Fibroblast of skin of left biceps (primary cell): ENCODE data around the gene BMPR1B.
A peak's percentile ranks its signal among the peaks of the same experiment; 100 is the strongest.

ENCODE experiments used
- DNase-seq, 2 experiments: peaks; one replicate each; pipeline ENCODE4 v3.0.0-alpha.2; 2013; ENCODE audit warnings: low read depth in 2 of 2

Gene BMPR1B

GRCh38 chr4:94960708-94961107 lies 203.0 kb downstream of the BMPR1B start:
- DNase-seq: no peak

DNA sequence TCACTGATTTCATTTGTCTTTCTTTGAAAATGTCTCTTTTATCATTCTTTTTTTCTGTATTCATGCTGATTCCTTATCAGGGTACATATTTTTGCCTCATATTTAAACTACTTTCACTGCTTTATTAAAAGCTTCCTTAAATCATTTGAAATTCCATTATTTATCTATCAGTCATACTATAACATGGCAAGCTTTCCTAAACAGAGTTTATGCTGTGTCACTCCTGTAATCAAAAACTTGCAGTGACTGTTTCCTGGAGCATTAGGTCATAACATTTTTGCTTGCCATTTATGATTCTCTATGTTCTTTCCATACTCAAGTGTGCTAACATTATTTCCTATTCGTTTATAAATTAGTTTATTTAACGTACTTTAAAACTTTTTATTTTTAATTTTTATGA lies 203.7 kb downstream of the BMPR1B start:
- no peak for DNase-seq

- DNase-seq: no peak
Measured at GRCh38 chr4:94962484-94962883, 204.7 kb downstream of the BMPR1B start.

DNA sequence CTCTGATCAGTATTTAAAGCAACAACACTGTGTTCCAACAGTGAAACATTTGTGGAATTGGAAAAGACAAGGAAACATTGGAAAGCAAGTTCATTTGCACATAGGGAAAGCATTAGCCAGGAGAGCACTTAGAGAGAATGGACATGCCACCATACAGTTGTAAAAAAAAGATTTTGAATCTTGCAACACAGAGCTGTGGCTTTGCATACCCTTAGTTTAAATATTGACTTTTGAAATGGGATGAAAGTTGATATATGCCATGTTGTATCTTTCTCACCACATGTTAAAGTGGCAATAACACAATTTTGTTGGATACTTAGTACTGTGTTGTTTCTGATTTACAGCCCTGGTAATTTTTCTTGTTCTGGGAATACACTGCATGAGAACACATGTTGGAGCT lies 208.1 kb downstream of the BMPR1B start:
- no peak for DNase-seq

GRCh38 chr4:94968493-94968892 lies 210.7 kb downstream of the BMPR1B start:
- no peak for DNase-seq

- DNase-seq: no peak
Measured at GRCh38 chr4:94970650-94971049, 212.9 kb downstream of the BMPR1B start.

DNA sequence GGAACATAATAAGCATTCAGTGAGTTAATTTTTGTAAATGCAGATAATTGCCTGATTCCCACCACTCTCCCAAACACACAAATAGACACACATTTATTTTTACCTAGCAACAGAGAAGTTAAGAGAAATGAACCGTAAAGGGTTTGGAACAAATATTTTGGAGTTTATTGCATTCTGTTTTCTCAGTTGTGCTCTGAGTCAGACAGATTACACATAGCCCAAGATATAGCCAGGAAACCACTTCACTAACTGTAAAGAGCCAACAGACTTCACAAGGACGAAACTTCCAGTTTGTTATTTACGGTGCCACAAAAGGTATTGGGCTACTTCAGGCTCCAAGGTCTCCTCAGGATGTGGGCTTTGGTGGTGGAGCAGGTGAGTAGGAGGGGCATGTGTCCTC lies 217.0 kb downstream of the BMPR1B start:
- DNase-seq: no peak

- DNase-seq: peak; percentile 79 to 83
Measured at GRCh38 chr4:94976371-94977011, 218.7 kb downstream of the BMPR1B start.

- peak; percentile 39 to 43 for DNase-seq
Measured at GRCh38 chr4:94978904-94979303, 221.1 kb downstream of the BMPR1B start.

DNA sequence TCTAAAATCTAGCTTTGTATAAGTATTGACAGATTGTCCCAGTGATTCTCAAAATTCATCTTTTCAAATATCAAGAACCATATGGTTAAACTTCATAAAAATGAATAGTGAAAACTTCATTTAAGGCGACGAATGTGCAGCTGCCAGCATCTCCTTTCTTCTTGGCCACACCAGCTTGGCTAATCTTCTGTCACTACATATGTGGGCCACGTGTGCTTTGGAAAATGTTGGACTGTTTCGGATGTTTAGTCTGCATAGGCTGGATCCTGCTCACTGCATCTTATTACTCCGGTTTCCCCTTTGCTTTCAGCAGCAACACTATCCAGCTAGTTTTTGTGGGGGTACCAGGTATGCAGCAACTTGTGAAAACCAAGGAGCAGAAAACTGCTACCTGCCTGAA lies 221.9 kb downstream of the BMPR1B start:
- no peak for DNase-seq

- no peak for DNase-seq
Measured at GRCh38 chr4:94995684-94996394, 238.1 kb downstream of the BMPR1B start.

DNA sequence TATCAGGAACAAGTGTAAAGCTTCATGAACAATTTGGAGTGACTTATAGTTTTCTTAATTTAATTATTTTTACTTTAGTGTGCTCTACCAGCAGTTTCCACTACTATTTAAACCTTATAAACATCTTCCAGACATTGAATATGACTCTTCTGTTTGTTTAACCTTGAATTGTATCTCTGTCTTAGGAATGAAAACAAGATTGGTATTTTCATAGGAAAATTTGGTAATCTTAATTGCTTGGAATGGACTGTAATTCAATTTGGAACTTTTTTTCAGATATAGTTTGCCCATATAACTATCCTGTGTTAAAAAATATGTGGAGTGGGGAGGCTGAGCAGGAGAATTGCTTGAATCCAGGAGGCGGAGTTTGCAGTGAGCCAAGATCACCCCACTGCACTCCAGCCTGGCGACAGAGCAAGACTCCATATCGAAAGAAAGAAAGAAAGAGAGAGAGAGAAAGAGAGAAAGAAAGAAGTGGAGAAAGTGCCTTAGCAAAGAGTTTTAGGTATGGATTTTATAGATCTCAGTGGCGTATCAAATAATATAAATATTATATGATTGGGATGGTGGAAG lies 242.4 kb downstream of the BMPR1B start:
- no peak for DNase-seq

DNA sequence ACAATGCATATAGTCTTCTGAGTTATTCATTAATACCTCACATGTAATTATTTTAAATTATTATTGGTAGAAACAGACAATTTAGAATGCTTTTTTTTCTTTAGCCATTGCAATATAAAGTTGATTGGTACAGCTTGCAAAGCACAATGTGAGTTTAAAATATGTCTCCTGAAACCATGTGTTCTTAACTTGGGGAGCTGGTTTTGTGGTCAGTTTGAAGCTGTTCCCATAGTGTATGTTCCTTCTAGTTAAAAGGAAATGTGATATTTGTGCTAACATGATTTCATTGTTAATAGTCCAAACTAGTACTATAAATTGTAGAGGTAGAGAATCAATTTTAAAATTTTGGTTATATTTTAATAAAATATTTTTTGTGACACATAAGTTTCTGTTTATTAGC lies 247.2 kb downstream of the BMPR1B start:
- DNase-seq: no peak

GRCh38 chr4:95007998-95008397 lies 250.2 kb downstream of the BMPR1B start:
- DNase-seq: no peak

GRCh38 chr4:95013236-95013635 lies 255.5 kb downstream of the BMPR1B start:
- no peak for DNase-seq

GRCh38 chr4:95014068-95014467 lies 256.3 kb downstream of the BMPR1B start:
- no peak for DNase-seq

- DNase-seq: no peak
Measured at GRCh38 chr4:95017305-95018064, 259.7 kb downstream of the BMPR1B start.

DNA sequence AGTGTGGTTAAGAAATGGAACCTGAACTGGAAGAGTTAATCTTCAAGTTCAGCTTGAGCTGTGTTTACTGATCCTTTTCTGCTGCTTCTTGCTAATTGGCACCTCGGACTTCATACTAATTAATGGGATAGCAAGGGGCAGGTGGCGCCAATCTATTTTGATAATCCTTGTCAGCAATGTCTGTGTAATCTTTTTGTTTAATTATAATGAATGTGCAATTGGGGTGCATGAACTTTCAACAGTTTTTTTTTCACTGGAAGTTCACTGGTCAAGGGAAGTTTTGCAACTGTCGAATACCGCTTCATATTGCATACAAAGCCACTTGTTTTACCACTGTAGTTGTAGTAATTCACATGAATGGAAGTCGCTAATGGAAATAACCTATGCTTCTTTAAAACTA lies 261.0 kb downstream of the BMPR1B start:
- no peak for DNase-seq

DNA sequence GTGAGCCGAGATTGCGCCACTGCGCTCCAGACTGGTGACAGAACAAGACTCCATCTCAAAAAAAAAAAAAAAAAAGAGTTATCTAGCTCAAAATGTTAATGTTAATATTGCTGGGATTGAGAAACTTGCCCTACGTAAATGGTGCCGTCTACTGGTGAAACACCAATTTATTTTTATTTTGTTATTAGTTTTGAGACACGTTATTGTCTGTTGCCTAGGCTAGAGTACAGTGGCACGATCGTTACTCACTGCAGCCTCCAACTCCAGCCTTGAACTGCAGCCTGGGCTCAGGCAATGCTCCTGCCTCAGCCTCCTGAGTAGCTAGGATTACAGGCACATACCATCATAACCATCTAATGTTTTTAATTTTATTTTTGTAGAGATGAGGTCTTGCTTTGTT lies 262.8 kb downstream of the BMPR1B start:
- DNase-seq: no peak

DNA sequence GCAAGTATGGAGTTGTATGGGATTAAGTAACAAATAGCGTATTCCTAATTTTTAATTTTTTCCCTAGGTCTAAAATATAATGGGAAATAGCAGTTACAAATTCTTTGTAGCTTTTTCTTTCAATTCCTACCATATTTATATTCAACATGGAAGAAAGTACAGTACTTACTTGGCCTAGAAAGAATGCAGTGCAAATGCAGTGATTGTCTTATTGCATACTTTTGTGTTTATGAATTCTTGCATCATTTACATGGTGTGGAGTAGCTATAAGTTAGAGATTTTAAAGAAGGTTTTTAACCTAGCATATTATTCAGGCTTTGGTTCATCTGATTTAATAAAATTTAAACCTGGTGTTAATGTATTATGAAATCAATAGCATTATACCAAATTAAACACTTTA lies 263.3 kb downstream of the BMPR1B start:
- DNase-seq: peak; percentile 8 to 13

- no peak for DNase-seq
Measured at GRCh38 chr4:95023110-95023509, 265.4 kb downstream of the BMPR1B start.

DNA sequence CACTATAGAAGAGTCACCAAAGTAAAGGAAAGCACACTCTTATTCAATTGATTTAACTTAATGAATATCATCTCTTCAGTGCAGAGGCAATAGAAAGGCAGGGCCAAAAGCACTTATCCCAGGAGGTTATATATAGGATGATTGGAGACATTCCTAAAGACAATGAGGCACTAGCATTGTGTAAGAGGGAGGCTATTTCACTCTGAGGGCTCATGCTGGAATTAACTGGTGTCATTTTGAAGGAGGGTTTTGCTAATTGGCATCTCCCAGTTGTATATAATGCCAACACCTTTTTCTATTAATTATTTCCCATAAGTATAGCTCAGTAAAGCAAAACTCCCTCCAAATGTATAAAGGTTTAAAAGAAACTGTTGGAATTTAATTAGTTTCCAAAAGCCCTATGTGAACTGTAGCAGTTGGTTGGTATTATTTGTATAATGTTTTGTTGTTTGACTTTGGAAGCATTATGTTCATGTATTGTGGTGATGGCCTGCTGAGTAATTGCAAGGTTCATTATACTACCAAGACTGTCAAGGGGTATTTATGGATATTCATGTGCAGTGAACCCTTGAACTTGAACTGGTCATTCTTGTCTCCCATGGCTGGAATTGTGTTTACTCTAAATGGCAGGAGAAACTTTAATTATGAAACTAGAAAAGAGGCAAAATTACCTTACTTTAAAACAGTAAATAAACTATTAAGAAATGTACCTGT lies 270.3 kb downstream of the BMPR1B start:
- DNase-seq: no peak
